H1 (cell line): ENCODE measurements around the gene MCM9. TPM values are rescaled to one million over a fixed set of nuclear protein-coding genes. Genes with fewer than 3 reads are reported as not detected.

Experiments used
- CTCF ChIA-PET: fragments of 300-600 bp; sonication (Branson Sonifier 250); formaldehyde crosslinking; loops from one replicate; lab custom pipeline; 2021; ENCODE audit not compliant: partially characterized antibody; lab: Charles Lee
- POLR2A ChIA-PET: fragments of 300-600 bp; sonication (Branson Sonifier 250); formaldehyde crosslinking; loops from one replicate; lab custom pipeline; 2021; ENCODE audit warnings: inconsistent platforms; ENCODE audit not compliant: partially characterized antibody; lab: Charles Lee
- DNase-seq, 2 experiments: peaks; one replicate each; pipeline versions ENCODE4 v3.0.0 to v3.0.0-alpha.2; 2010 to 2022; ENCODE audit warnings: low spot score in 2 of 2, low read depth in 1 of 2, mixed read lengths in 1 of 2
- FAIRE-seq: peaks from 2 replicates; lab custom pipeline; 2011; peaks lifted over from hg19 to GRCh38; lab: Jason Lieb, UNC
- H2AFZ ChIP-seq: 2 replicates; pipeline ENCODE4 v1.8.1; 2012; ENCODE audit warnings: low read length, inconsistent platforms
- H2AK5ac ChIP-seq: 2 replicates; pipeline ENCODE4 v1.6.1; 2013; ENCODE audit warnings: low read depth, low read length
- H2BK120ac ChIP-seq: replicated peaks from 2 replicates; pipeline ENCODE3; 2013; ENCODE audit warnings: low read depth, low read length, inconsistent platforms
- H2BK12ac ChIP-seq: 2 replicates; pipeline ENCODE4 v1.6.1; 2013; ENCODE audit warnings: low read depth, low read length
- H2BK15ac ChIP-seq: 2 replicates; pipeline ENCODE4 v1.6.1; 2013; ENCODE audit warnings: low read length
- H2BK20ac ChIP-seq: 2 replicates; pipeline ENCODE4 v1.6.1; 2013; ENCODE audit warnings: low read length
- H2BK5ac ChIP-seq: 2 replicates; pipeline ENCODE4 v1.6.1; 2013; ENCODE audit warnings: low read depth, low read length
- H3K14ac ChIP-seq: 2 replicates; pipeline ENCODE4 v1.6.1; 2013; ENCODE audit warnings: inconsistent platforms; ENCODE audit not compliant: insufficient read length
- H3K18ac ChIP-seq: 2 replicates; pipeline ENCODE4 v1.6.1; 2013; ENCODE audit warnings: low read length; ENCODE audit errors: extremely low read depth
- H3K23ac ChIP-seq: 2 replicates; pipeline ENCODE4 v1.6.1; 2013; ENCODE audit warnings: inconsistent platforms; ENCODE audit not compliant: insufficient read length
- H3K23me2 ChIP-seq: 2 replicates; pipeline ENCODE4 v1.6.1; 2013; ENCODE audit warnings: low read depth, low read length
- H3K27ac ChIP-seq: 2 replicates; pipeline ENCODE4 v1.6.1; 2011; ENCODE audit warnings: low read depth, low read length, inconsistent platforms
- H3K27me3 ChIP-seq, 4 experiments: replicated peaks in 1 of 4; 1 replicate in 1 of 4; 2 replicates in 3 of 4; pipeline versions ENCODE4 v1.6.1 to v1.8.1; 2011 to 2013; ENCODE audit warnings: low read length in 3 of 4, mild to moderate bottlenecking in 3 of 4, inconsistent platforms in 2 of 4, mixed read lengths in 2 of 4, moderate library complexity in 1 of 4; ENCODE audit not compliant: control insufficient read depth in 3 of 4, insufficient read depth in 3 of 4; ENCODE audit errors: extremely low read depth in 1 of 4
- H3K36me3 ChIP-seq, 4 experiments: 2 replicates each; pipeline versions ENCODE4 v1.6.1 to v1.8.1; 2011 to 2013; ENCODE audit warnings: mild to moderate bottlenecking in 4 of 4, low read length in 3 of 4, moderate library complexity in 2 of 4, control low read depth in 1 of 4, inconsistent platforms in 1 of 4; ENCODE audit not compliant: insufficient read depth in 4 of 4, control insufficient read depth in 2 of 4
- H3K4ac ChIP-seq: replicated peaks from 2 replicates; pipeline ENCODE3; 2013; ENCODE audit warnings: low read length, low read depth, mixed read lengths, inconsistent platforms; ENCODE audit not compliant: insufficient read length
- H3K4me1 ChIP-seq, 4 experiments: replicated peaks in 1 of 4; 1 replicate in 1 of 4; 2 replicates in 3 of 4; pipeline versions ENCODE4 v1.6.1 to v1.8.1; 2011 to 2013; ENCODE audit warnings: low read length in 3 of 4, inconsistent platforms in 2 of 4, mixed read lengths in 1 of 4; ENCODE audit not compliant: insufficient read depth in 4 of 4, control insufficient read depth in 3 of 4
- H3K4me2 ChIP-seq, 2 experiments: 2 replicates each; pipeline versions ENCODE4 v1.6.1 to v1.8.1; 2011 to 2013; ENCODE audit warnings: low read depth in 2 of 2, low read length in 2 of 2, control low read depth in 1 of 2, inconsistent platforms in 1 of 2, mild to moderate bottlenecking in 1 of 2; ENCODE audit not compliant: insufficient read depth in 1 of 2
- H3K4me3 ChIP-seq, 4 experiments: fragments of 200-600, 300-600 bp in 1 of 4; sonication (generic), shearing (Covaris generic), sonication (Bioruptor Twin) in 1 of 4; 2 replicates each; pipeline versions ENCODE4 v1.5.1 to v1.8.1; 2011 to 2016; ENCODE audit warnings: low read length in 4 of 4, low read depth in 3 of 4, control low read depth in 2 of 4, inconsistent platforms in 2 of 4, mild to moderate bottlenecking in 2 of 4, mixed read lengths in 1 of 4, moderate library complexity in 1 of 4; ENCODE audit not compliant: insufficient read depth in 2 of 4; ENCODE audit errors: extremely low read depth in 1 of 4
- H3K56ac ChIP-seq: replicated peaks from 2 replicates; pipeline ENCODE3; 2013; ENCODE audit warnings: low read depth, mild to moderate bottlenecking, mixed read lengths, low read length, inconsistent platforms; ENCODE audit not compliant: insufficient read length
- H3K79me1 ChIP-seq: 2 replicates; pipeline ENCODE4 v1.6.1; 2013; ENCODE audit warnings: low read depth, low read length, control low read depth
- H3K79me2 ChIP-seq, 2 experiments: 2 replicates each; pipeline versions ENCODE4 v1.6.1 to v1.8.1; 2012 to 2013; ENCODE audit warnings: low read length in 2 of 2, mild to moderate bottlenecking in 2 of 2, inconsistent platforms in 1 of 2; ENCODE audit not compliant: insufficient read depth in 2 of 2, control insufficient read depth in 1 of 2
- H3K9ac ChIP-seq, 4 experiments: replicated peaks in 1 of 4; 1 replicate in 1 of 4; 2 replicates in 3 of 4; pipeline versions ENCODE4 v1.6.1 to v1.8.1; 2011 to 2013; ENCODE audit warnings: low read depth in 3 of 4, low read length in 3 of 4, control low read depth in 2 of 4, mild to moderate bottlenecking in 2 of 4, moderate library complexity in 2 of 4, inconsistent platforms in 1 of 4; ENCODE audit errors: extremely low read depth in 1 of 4
- H3K9me3 ChIP-seq, 2 experiments: 2 replicates each; pipeline versions ENCODE4 v1.6.1 to v1.8.1; 2012 to 2013; ENCODE audit warnings: mild to moderate bottlenecking in 2 of 2, moderate library complexity in 2 of 2, control low read depth in 1 of 2, inconsistent platforms in 1 of 2, low read depth in 1 of 2, low read length in 1 of 2, mixed read lengths in 1 of 2; ENCODE audit not compliant: insufficient read depth in 2 of 2
- H4K20me1 ChIP-seq, 2 experiments: replicated peaks in 1 of 2; 2 replicates each; pipeline versions ENCODE3 to v1.8.1; 2011 to 2013; ENCODE audit warnings: inconsistent platforms in 2 of 2, low read length in 2 of 2, mild to moderate bottlenecking in 1 of 2; ENCODE audit not compliant: insufficient read depth in 2 of 2, control insufficient read depth in 1 of 2
- H4K5ac ChIP-seq: 2 replicates; pipeline ENCODE4 v1.6.1; 2013; ENCODE audit warnings: low read length, low read depth, mixed read lengths, inconsistent platforms; ENCODE audit not compliant: insufficient read length
- H4K8ac ChIP-seq: 2 replicates; pipeline ENCODE4 v1.8.0; 2013; ENCODE audit warnings: mild to moderate bottlenecking, moderate library complexity, low read length, inconsistent platforms; ENCODE audit not compliant: insufficient read depth; ENCODE audit errors: extremely low read depth
- H4K91ac ChIP-seq: replicated peaks from 2 replicates; pipeline ENCODE3; 2013; ENCODE audit warnings: low read length, mixed read lengths, inconsistent platforms; ENCODE audit not compliant: insufficient read length
- BACH1 ChIP-seq: IDR thresholded peaks from 2 replicates; pipeline ENCODE4 v1.6.1; 2012; ENCODE audit warnings: low read length, improper control_type of control experiment
- CEBPB ChIP-seq: IDR thresholded peaks from 2 replicates; pipeline ENCODE4 v1.6.1; 2012; ENCODE audit warnings: low read depth, low read length
- CHD2 ChIP-seq: IDR thresholded peaks from 2 replicates; pipeline ENCODE4 v1.6.1; 2012; ENCODE audit warnings: low read length, improper control_type of control experiment
- GABPA ChIP-seq: IDR thresholded peaks from 2 replicates; pipeline ENCODE4 v1.6.1; 2011; ENCODE audit warnings: mild to moderate bottlenecking, low read length, moderate library complexity, borderline replicate concordance; ENCODE audit not compliant: insufficient read depth
- HDAC2 ChIP-seq, 2 experiments: fragments of 300-600 bp in 1 of 2; sonication (generic) in 1 of 2; IDR thresholded peaks; 2 replicates each; pipeline ENCODE4 v1.6.1; 2011 to 2012; ENCODE audit warnings: low read depth in 2 of 2, low read length in 2 of 2, mild to moderate bottlenecking in 2 of 2, moderate library complexity in 2 of 2, borderline replicate concordance in 1 of 2, inconsistent platforms in 1 of 2
- KDM1A ChIP-seq: fragments of 200-600, 300-600 bp; sonication (generic); IDR thresholded peaks from 2 replicates; pipeline ENCODE4 v1.7.1; 2016; ENCODE audit warnings: mild to moderate bottlenecking, low read length, borderline replicate concordance
- POU5F1 ChIP-seq: IDR thresholded peaks from 2 replicates; pipeline ENCODE4 v1.6.1; 2011; ENCODE audit warnings: low read depth, mild to moderate bottlenecking, low read length, moderate library complexity
- RFX5 ChIP-seq: IDR thresholded peaks from 2 replicates; pipeline ENCODE4 v1.6.1; 2011; ENCODE audit warnings: low read depth, low read length, improper control_type of control experiment, borderline replicate concordance
- SIX5 ChIP-seq: IDR thresholded peaks from 2 replicates; pipeline ENCODE4 v1.6.1; 2011; ENCODE audit warnings: mild to moderate bottlenecking, low read depth, low read length
- SP1 ChIP-seq: IDR thresholded peaks from 2 replicates; pipeline ENCODE4 v1.6.1; 2011; ENCODE audit warnings: low read depth, low read length
- SP2 ChIP-seq: IDR thresholded peaks from 2 replicates; pipeline ENCODE4 v1.6.1; 2012; ENCODE audit warnings: mild to moderate bottlenecking, low read length, inconsistent platforms
- SP4 ChIP-seq: IDR thresholded peaks from 2 replicates; pipeline ENCODE4 v1.6.1; 2012; ENCODE audit warnings: low read length, inconsistent platforms
- SRF ChIP-seq: IDR thresholded peaks from 2 replicates; pipeline ENCODE4 v1.6.1; 2011; ENCODE audit warnings: mild to moderate bottlenecking, low read depth, low read length, moderate library complexity
- SUZ12 ChIP-seq: fragments of 200-600 bp; sonication (generic); IDR thresholded peaks from 2 replicates; pipeline ENCODE4 v1.6.1; 2012; ENCODE audit warnings: mild to moderate bottlenecking, inconsistent platforms, low read length, moderate library complexity, mixed read lengths
- TCF12 ChIP-seq: IDR thresholded peaks from 2 replicates; pipeline ENCODE4 v1.6.1; 2011; ENCODE audit warnings: low read depth, mild to moderate bottlenecking, low read length
- WGBS, 2 experiments: shearing (Covaris generic) in 1 of 2; methylation state at CpG; one replicate each; pipeline versions ENCODE4 v1.1.6 to v1.1.7; 2013 to 2015; ENCODE audit warnings: low lambda C conversion rate in 2 of 2, mixed read lengths in 2 of 2, inconsistent platforms in 1 of 2, low coverage in 1 of 2, missing lambda C conversion rate in 1 of 2; ENCODE audit not compliant: insufficient replicate concordance in 2 of 2, insufficient coverage in 1 of 2, insufficient read length in 1 of 2; ENCODE audit errors: extremely low coverage in 1 of 2, missing lambda C conversion rate in 1 of 2; 5-methylcytosine and 5-hydroxymethylcytosine counted together
- polyA plus RNA-seq, 7 experiments: library from polyadenylated mRNA; depleted of rRNA in 3 of 7; stranded (reverse) in 5 of 7; unstranded in 2 of 7; fragments of >200 nt in 5 of 7; fragments of 200-250 nt in 2 of 7; gene quantifications; 1 replicate in 5 of 7; 2 replicates in 1 of 7; 4 replicates in 1 of 7; pipeline versions ENCODE4 v1.2.1 to v1.2.3, GENCODE V29; 2011 to 2013; ENCODE audit warnings: missing spikeins in 2 of 7, mixed read lengths in 2 of 7
- total RNA-seq: library from RNA; stranded (reverse); fragmentation: NEBNext Ultra II Directional; extraction: Animal tissue kit (Norgen Biotek cat#: 25700); gene quantifications from 2 replicates; pipeline ENCODE4 v1.2.1, GENCODE V29; 2021
- TF ChIP-seq, protein P1 (sequence below): IDR thresholded peaks from 2 replicates; pipeline ENCODE4 v1.6.1; 2011; ENCODE audit warnings: low read depth, mild to moderate bottlenecking, low read length; ENCODE audit not compliant: insufficient read depth

The MCM9 gene
- total and polyA plus RNA-seq, 2 of the 8 experiments (the other 6 are each of a cell fraction or from before 2014, with no cell fraction given), result 3.7 to 11.4 TPM

DNA sequence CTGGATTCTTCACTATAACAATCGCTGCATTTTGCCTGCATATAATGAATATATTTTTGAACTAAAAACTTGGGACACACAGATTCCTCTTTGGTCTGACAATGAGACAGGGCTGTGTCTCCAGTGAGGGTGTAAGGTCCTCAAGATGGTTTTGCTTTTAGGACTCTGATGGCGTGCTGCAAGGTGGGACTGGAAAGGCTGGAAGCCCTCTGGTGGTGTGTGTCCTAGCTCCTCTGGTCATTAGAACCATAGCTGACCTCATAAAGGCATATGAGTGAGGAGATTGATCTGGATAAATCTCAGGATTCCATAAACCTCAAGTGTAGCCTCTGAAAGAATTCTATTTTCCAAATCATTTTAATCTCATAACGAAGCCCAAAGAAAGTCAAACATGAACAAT is 149.4 kb downstream of the MCM9 start:
- H3K79me2 ChIP-seq, result no peaks in the 10 kb centered on the region
- H3K4ac ChIP-seq, result no peak overlapping the region
- H3K18ac ChIP-seq, result no peak overlapping the region
- CTCF ChIA-PET, result interaction anchor here (0.8 to 4.6 kb wide), 4 partner anchors 9 to 109 kb away, joined by 4 to 23 read pairs (median 4); no protein-coding TSS in a partner anchor
- POLR2A ChIA-PET, result no interaction called here
- H2BK120ac ChIP-seq, result no peak overlapping the region
- H4K20me1 ChIP-seq, result no peaks in the 10 kb centered on the region
- H2BK15ac ChIP-seq, result no peak overlapping the region
- H2BK5ac ChIP-seq, result no peak overlapping the region
- 90 to 100% methylated on average over 1 to 3 of the region's 3 CpGs for WGBS, 2 experiments
- H4K91ac ChIP-seq, result no peak overlapping the region
- no peak overlapping the region for H3K27ac ChIP-seq
- no peak overlapping the region for H2AFZ ChIP-seq
- no peak overlapping the region for H3K56ac ChIP-seq
- H4K5ac ChIP-seq, result no peak overlapping the region
- H2AK5ac ChIP-seq, result no peak overlapping the region
- no peak overlapping the region for H3K23ac ChIP-seq
- no peak overlapping the region for H3K9ac ChIP-seq
- DNase-seq (no peak), FAIRE-seq (no peak)
- no peak overlapping the region for H2BK20ac ChIP-seq
- no peak overlapping the region for H3K4me2 ChIP-seq
- H3K4me1 ChIP-seq, result peaks cover 0 to 5% (median 0%) of the 10 kb centered on the region in 4 experiments; a peak in 3 of 7 replicates
- H4K8ac ChIP-seq, result no peak overlapping the region
- no peaks in the 10 kb centered on the region for H3K9me3 ChIP-seq
- no peaks in the 10 kb centered on the region for H3K27me3 ChIP-seq
- H2BK12ac ChIP-seq, result no peak overlapping the region
- no peaks in the 10 kb centered on the region for H3K36me3 ChIP-seq
- H3K4me3 ChIP-seq, result no peak overlapping the region
- no peak overlapping the region for H3K14ac ChIP-seq
- H3K23me2 ChIP-seq, result no peaks in the 10 kb centered on the region
- H3K79me1 ChIP-seq, result no peaks in the 10 kb centered on the region
- no peak for TF ChIP-seq SUZ12
- no peak for TF ChIP-seq SP1
- TF ChIP-seq TCF12, result no peak
- TF ChIP-seq, protein P1, sequence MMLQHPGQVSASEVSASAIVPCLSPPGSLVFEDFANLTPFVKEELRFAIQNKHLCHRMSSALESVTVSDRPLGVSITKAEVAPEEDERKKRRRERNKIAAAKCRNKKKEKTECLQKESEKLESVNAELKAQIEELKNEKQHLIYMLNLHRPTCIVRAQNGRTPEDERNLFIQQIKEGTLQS, result no peak
- TF ChIP-seq RFX5, result no peak
- no peak for TF ChIP-seq POU5F1
- TF ChIP-seq SRF, result no peak
- TF ChIP-seq KDM1A, result no peak
- no peak for TF ChIP-seq HDAC2 (IDR thresholded peaks at IDR 0.05; ENCODE audit: borderline replicate concordance in 1 of 2, low read depth in 2 of 2, low read length in 2 of 2)
- no peak for TF ChIP-seq CHD2
- no peak for TF ChIP-seq CEBPB
- no peak for TF ChIP-seq SIX5
- no peak for TF ChIP-seq SP4
- TF ChIP-seq GABPA, result no peak
- no peak for TF ChIP-seq SP2
- TF ChIP-seq BACH1, result no peak
